ENCODE data around the gene PANK3.

DNA sequence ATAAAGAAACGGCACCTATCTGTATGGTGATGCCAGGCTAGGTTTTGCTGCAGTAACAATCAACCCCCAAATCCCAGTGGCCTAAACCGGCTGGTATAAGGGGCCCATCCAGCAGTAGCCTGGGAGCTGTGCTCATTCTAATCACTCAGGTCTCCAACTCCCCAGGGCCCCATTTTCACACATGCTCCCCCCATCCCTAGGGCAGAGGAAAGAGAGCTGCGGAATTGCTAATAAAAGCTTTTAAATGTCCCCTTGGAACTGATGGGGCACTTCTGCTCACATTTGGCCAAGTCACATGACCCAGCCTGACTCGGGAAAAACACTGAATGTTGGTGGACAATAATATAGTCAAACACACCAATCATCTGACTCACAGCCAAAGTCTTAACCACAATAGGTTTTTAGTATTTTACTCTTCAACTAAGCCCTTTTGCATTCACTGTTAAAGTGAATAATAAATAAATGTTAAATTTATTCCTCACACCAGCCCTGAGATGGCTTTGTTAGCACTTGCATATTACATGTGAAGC lies 48.5 kb downstream of the PANK3 start:
- TF ChIP-seq EZH2phosphoT487 (IDR thresholded peaks at IDR 0.05; ENCODE audit: insufficient read depth, low read depth): no peak
- no peak for TF ChIP-seq EZH2 (IDR thresholded peaks at IDR 0.05; ENCODE audit: insufficient read depth, poor library complexity, severe bottlenecking)
